GM18858 (cell line): Measurements from ENCODE around the gene NMU.
"Not testable (repeated sequence)": the region's sequence is repeated elsewhere in the genome, so short reads cannot be mapped to it uniquely, and the experiment has no call there.

ENCODE experiments used
- ATAC-seq: cut with Tn5 transposase; IDR thresholded peaks from one replicate; pipeline ENCODE4 v1.9.1; 2021; ENCODE audit not compliant: unreplicated experiment

Gene NMU

GRCh38 chr4:55568905-55569504 lies 67.1 kb downstream of the NMU start:
- peak; percentile 69 for ATAC-seq

- ATAC-seq, result peak; percentile 100
These were observed 74.2 kb downstream of the NMU start for GRCh38 chr4:55561889-55562288.

GRCh38 chr4:55560096-55560495 lies 76.0 kb downstream of the NMU start:
- no peak for ATAC-seq

GRCh38 chr4:55554453-55555030 lies 81.6 kb downstream of the NMU start:
- ATAC-seq, result peak; percentile 36

GRCh38 chr4:55553441-55554201 lies 82.5 kb downstream of the NMU start:
- ATAC-seq, result no peak

- not testable (repeated sequence) for ATAC-seq
These were observed 84.1 kb downstream of the NMU start for GRCh38 chr4:55551964-55552363.

- no peak for ATAC-seq
These were observed 86.2 kb downstream of the NMU start for GRCh38 chr4:55549888-55550287.

- no peak for ATAC-seq
These were observed 88.2 kb downstream of the NMU start for GRCh38 chr4:55547918-55548317.

- no peak for ATAC-seq
These were observed 88.7 kb downstream of the NMU start for GRCh38 chr4:55547466-55547770.

- peak; percentile 68 for ATAC-seq
These were observed 89.2 kb downstream of the NMU start, which contains the start of gene CLOCK for GRCh38 chr4:55546756-55547465. TSS of gene CLOCK (minus strand) at chr4:55546909. CDS start at chr4:55482785, 64,124 bp downstream.

GRCh38 chr4:55546506-55546755 lies 89.7 kb downstream of the NMU start:
- ATAC-seq, result no peak

GRCh38 chr4:55545641-55546505 lies 90.2 kb downstream of the NMU start:
- ATAC-seq, result peak; percentile 30
